Esophagus (tissue), 2 donors: Measurements from ENCODE around the gene ZNF709. TPM values are rescaled to one million over a fixed set of nuclear protein-coding genes. Genes with fewer than 3 reads are reported as not detected.
A peak's percentile ranks its signal among the peaks of the same experiment; 100 is the strongest.

Experiments
- H3K27ac ChIP-seq, 2 donors: one replicate each; pipeline ENCODE4 v1.5.1; 2013; ENCODE audit warnings: low read depth in 2 of 2, mild to moderate bottlenecking in 2 of 2, inconsistent platforms in 1 of 2, low read length in 1 of 2, moderate library complexity in 1 of 2
- H3K27me3 ChIP-seq, 2 donors: one replicate each; pipeline ENCODE4 v1.6.1; 2013; ENCODE audit warnings: low read length in 2 of 2, control low read depth in 1 of 2, mild to moderate bottlenecking in 1 of 2; ENCODE audit not compliant: insufficient read depth in 2 of 2, control insufficient read depth in 1 of 2
- H3K36me3 ChIP-seq, 2 donors: one replicate each; pipeline ENCODE4 v1.6.1; 2013; ENCODE audit warnings: low read length in 1 of 2; ENCODE audit not compliant: control insufficient read depth in 2 of 2, insufficient read depth in 2 of 2
- H3K4me1 ChIP-seq, 2 donors: one replicate each; pipeline ENCODE4 v1.6.1; 2013; ENCODE audit warnings: low read length in 1 of 2; ENCODE audit not compliant: control insufficient read depth in 2 of 2, insufficient read depth in 2 of 2
- H3K4me3 ChIP-seq, 2 donors: one replicate each; pipeline ENCODE4 v1.5.1; 2013; ENCODE audit warnings: low read length in 2 of 2, mild to moderate bottlenecking in 2 of 2, low read depth in 1 of 2, moderate library complexity in 1 of 2
- H3K9me3 ChIP-seq, 2 donors: one replicate each; pipeline ENCODE4 v1.6.1; 2013; ENCODE audit warnings: mild to moderate bottlenecking in 2 of 2, low read depth in 1 of 2, low read length in 1 of 2, moderate library complexity in 1 of 2; ENCODE audit not compliant: control insufficient read depth in 2 of 2, insufficient read depth in 1 of 2
- WGBS, 2 donors: extraction: QIAGEN DNeasy Blood & Tissue Kit; methylation state at CpG; one replicate each; pipeline ENCODE4 v1.1.7; 2013; 5-methylcytosine and 5-hydroxymethylcytosine counted together
- polyA plus RNA-seq, 2 donors: library from polyadenylated mRNA; stranded (reverse); fragments of 200-250 nt; gene quantifications; one replicate each; pipeline ENCODE4 v1.2.3, GENCODE V29; 2013
- donor health status: healthy with polysubstance abuse.
- donor health status: Bipolar disorder and iron deficiency.

ZNF709 gene
- polyA plus RNA-seq: under 1 TPM; 0.38 to 0.45 TPM

DNA sequence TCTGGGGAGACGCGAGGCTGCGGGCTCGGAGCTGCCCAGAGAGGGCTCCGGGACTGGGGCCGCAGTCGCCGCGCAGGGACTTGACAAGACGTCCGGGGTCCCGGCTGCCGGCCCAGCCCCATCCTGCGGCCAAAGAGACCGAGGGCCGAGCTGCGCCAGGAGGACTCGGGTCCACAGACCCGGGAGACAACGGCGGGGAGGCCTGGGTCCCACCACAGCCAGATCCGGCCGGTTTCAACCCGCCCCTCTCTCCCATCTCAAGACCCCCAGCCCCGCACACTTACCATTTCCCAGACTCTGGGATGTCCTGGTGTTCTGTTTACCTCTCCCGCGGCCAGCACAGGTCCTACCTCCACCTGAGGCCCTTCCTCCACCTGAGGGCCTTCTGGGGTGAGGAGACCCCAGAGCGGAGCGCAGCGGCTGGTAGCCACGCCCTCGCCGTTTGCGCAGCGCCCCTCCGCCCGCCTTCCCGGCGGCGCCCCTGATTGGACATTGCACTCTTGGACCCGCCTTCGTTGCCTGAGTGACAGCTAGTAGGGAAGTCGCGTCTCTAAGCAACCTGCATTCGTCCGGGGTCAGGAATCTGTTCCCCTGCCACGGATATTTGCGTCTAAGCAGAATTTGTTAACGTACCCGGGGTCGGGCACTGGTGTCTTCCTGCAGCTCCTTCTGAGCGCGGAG, at the start of gene ZNF709:
ZNF709 (minus strand) TSS at position 446 of the 681 bp plus-strand sequence; CDS start at position 287, 159 bp downstream.
- Histone ChIP-seq H3K27me3 (no peaks in the 10 kb centered on the region), H3K4me3 (peak within 1 kb of the TSS; percentile 88 to 91), H3K9me3 (no peaks in the 10 kb centered on the region), H3K36me3 (no peaks in the 10 kb centered on the region), H3K4me1 (peaks cover 2 to 3% of the 10 kb centered on the region in 2 donors), H3K27ac (peak within 1 kb of the TSS; percentile 3 to 74)
- 0% methylated on average over 52 to 53 of the region's 53 CpGs for WGBS, 2 donors

GRCh38 chr19:12527034-12527836, 42.6 kb upstream of the ZNF709 start:
- peak overlapping the region in 1 of 2 donors; percentile 4 for H3K4me3 ChIP-seq
- H3K4me1 ChIP-seq: no peaks in the 10 kb centered on the region
- H3K9me3 ChIP-seq: peaks cover 12 to 36% of the 10 kb centered on the region in 2 donors
- H3K36me3 ChIP-seq: peaks cover 16 to 19% of the 10 kb centered on the region in 2 donors
- no peaks in the 10 kb centered on the region for H3K27me3 ChIP-seq
- 97 to 99% methylated on average over 8 of the region's 8 CpGs for WGBS, 2 donors
- H3K27ac ChIP-seq: no peak overlapping the region

DNA sequence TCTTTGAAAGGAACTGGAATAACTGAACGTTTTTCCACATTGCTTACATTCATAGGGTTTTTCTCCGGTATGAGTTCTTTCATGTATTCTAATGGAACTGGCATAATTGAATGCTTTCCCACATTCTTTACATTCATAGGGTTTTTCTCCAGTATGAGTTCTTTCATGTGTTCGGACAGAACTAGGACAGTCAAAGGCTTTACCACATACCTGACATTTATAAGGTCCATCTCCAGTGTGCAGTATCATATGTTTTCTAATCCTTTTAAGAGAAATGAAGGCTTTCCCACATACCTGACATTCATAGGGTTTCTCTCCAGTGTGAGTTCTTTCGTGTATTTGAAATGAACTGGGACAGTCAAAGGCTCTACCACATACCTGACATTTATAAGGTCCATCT, 41.9 kb upstream of the ZNF709 start:
- no peak overlapping the region for H3K4me3 ChIP-seq
- H3K27me3 ChIP-seq: no peaks in the 10 kb centered on the region
- H3K4me1 ChIP-seq: no peaks in the 10 kb centered on the region
- 92 to 95% methylated on average over 4 of the region's 4 CpGs for WGBS, 2 donors
- H3K9me3 ChIP-seq: peaks cover 12 to 36% of the 10 kb centered on the region in 2 donors
- H3K36me3 ChIP-seq: peaks cover 16 to 19% of the 10 kb centered on the region in 2 donors
- no peak overlapping the region for H3K27ac ChIP-seq

DNA sequence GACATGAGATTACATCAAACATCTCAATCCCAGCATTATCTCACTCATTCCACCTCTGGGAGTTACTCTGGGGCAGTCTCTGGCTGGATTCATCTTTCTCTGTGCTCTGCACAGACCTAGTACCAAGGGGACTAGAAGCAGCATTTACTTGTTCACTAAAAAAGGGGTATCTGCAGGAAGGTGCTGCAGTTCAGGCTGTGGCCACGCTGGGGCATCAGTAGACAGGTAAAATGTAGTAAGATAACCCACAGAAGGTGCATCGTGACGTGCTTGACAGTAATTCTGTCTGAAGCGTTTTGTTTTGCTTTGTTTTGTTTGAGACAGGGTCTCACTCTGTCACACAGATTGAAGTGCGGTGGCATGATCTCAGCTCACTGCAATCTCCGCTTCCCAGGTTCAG, 37.4 kb upstream of the ZNF709 start:
- Histone ChIP-seq H3K27ac (no peak overlapping the region), H3K27me3 (no peaks in the 10 kb centered on the region), H3K4me1 (no peaks in the 10 kb centered on the region), H3K4me3 (no peak overlapping the region), H3K9me3 (peaks cover 9 to 17% of the 10 kb centered on the region in 2 donors), H3K36me3 (peaks cover 8 to 10% of the 10 kb centered on the region in 2 donors)
- WGBS, 2 donors: 57 to 69% methylated on average over 6 of the region's 6 CpGs

DNA sequence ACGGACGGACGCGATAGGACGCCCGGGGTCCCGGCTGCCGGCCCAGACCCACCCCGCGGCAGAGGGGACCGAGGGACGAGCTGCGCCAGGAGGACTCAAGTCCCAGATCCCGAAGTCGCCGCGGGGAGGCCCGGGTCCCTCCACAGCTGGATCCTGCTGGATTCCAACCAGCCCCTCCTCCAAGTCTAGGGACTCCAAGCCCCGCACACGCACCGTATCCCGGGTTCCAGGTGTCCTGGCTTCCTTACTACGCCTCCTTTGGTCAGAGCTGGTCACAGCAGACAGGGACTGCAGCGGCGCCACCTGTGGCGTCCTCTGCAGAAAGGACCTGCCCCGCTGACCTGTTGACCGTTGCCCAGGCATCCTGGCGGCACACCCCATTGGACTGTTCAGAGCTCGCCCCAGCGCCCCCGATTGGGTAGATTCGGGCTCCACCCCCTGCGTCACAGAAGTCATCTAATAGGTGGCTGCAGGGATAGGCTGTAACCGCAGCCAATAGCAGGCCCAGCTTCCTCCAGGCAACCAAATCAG, 29.0 kb upstream of the ZNF709 start:
- no peaks in the 10 kb centered on the region for H3K36me3 ChIP-seq
- H3K27ac ChIP-seq: no peak overlapping the region
- WGBS, 2 donors: 26 to 29% methylated on average over 23 to 35 of the region's 35 CpGs
- H3K9me3 ChIP-seq: peaks cover 0 to 8% of the 10 kb centered on the region in 2 donors
- peaks cover 4 to 5% of the 10 kb centered on the region in 2 donors for H3K4me1 ChIP-seq
- no peak overlapping the region for H3K4me3 ChIP-seq
- H3K27me3 ChIP-seq: no peaks in the 10 kb centered on the region

DNA sequence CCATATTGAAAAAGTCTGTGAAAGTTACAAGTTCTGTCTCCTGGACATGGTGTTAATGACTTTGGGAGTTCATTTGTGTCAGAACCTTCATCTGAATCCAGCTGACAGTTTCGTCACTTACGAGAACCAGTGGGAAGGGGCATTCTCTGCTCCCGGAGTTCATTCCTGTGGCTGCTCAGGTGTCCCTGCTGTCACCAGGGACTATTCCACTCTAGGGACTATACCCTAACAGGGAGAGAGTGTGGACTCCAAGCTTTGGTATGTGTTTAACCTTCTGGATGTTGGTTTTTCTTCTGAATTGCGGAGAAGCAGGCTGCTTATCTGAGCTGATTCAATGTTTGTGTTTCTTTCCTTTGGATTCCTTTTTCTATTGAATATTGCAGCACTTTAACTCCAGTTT, 12.4 kb upstream of the ZNF709 start:
- Histone ChIP-seq H3K27ac (no peak overlapping the region), H3K36me3 (no peaks in the 10 kb centered on the region), H3K9me3 (no peaks in the 10 kb centered on the region), H3K4me1 (peaks cover 0 to 4% of the 10 kb centered on the region in 2 donors), H3K4me3 (no peak overlapping the region), H3K27me3 (no peaks in the 10 kb centered on the region)
- WGBS, 2 donors: 77 to 94% methylated on average over 4 of the region's 4 CpGs

DNA sequence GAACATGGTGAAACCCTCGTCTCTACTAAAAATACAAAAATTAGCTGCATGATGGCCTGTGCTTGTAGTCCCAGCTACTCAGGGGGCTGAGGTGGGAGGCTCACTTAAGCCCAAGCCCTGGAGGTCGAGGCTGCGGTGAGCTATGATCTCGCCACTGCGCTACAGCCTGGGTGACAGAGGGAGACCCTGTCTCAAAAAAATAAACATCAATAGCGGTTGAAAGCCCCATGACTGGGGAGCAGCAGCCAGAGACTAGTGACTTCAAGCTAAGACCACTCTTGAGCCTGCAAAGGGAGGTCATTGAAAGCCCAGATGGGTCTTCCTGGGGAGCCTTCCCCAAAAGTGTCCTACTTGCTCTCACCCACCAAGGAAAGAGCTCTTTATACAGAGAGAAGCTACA, 11.9 kb upstream of the ZNF709 start:
- H3K4me3 ChIP-seq: no peak overlapping the region
- no peak overlapping the region for H3K27ac ChIP-seq
- H3K4me1 ChIP-seq: peaks cover 0 to 4% of the 10 kb centered on the region in 2 donors
- WGBS, 2 donors: 86 to 90% methylated on average over 6 of the region's 6 CpGs
- H3K36me3 ChIP-seq: no peaks in the 10 kb centered on the region
- H3K27me3 ChIP-seq: no peaks in the 10 kb centered on the region
- no peaks in the 10 kb centered on the region for H3K9me3 ChIP-seq

DNA sequence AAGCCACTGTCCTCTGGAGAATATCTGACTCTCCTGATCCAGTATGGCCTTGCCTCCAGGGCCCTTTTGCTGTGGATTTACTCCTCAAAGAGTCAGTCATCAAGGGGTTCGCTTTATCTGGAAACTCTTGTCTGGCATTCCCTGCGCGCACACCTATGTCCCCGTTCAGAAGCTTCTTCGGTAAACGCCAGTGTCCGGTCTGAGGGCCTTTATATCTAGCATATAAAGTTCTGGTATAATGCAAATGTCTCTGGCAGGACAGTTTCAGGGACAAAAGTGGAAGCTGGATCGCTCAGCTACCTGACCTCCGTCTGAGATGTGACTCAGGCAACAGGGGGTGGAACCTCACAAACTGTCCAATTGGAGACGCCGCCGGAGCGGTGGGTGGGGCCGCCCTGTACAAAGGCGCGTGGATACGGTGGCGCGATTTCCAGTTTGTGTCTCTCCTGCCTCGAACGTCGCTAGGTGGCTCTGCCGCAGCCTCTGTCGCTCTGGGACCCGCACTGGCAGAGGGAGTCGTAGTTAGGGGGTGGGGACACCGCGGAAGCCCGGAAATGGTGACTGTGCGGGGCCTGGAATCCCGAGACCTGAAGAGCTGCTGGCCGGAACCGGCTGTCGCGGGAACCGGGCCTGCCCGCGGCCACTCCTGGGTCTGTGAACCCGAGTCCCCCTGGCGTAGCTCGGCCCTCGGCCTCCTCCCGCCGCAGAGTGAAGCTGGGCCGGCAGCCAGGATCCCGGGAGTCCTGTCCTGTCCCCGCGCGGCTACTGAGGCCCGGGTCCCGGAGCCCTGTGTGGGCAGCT, 10.6 kb upstream of the ZNF709 start:
- Histone ChIP-seq H3K36me3 (no peaks in the 10 kb centered on the region), H3K27me3 (no peaks in the 10 kb centered on the region), H3K4me1 (peaks cover 0 to 4% of the 10 kb centered on the region in 2 donors), H3K27ac (peak overlapping the region; percentile 90 to 95), H3K4me3 (peak overlapping the region; percentile 72 to 80), H3K9me3 (no peaks in the 10 kb centered on the region)
- WGBS, 2 donors: 0 to 1% methylated on average over 46 to 51 of the region's 51 CpGs

- H3K27me3 ChIP-seq: no peaks in the 10 kb centered on the region
- no peak overlapping the region for H3K4me3 ChIP-seq
- 92 to 97% methylated on average over 3 of the region's 3 CpGs for WGBS, 2 donors
- no peaks in the 10 kb centered on the region for H3K36me3 ChIP-seq
- peaks cover 0 to 4% of the 10 kb centered on the region in 2 donors for H3K4me1 ChIP-seq
- no peak overlapping the region for H3K27ac ChIP-seq
- no peaks in the 10 kb centered on the region for H3K9me3 ChIP-seq
Observed at GRCh38 chr19:12494260-12494860, 9.7 kb upstream of the ZNF709 start.
